Naive thymus-derived CD8-positive, alpha-beta T cell (primary cell): ENCODE data around the gene CAST. TPM values are rescaled to one million over a fixed set of nuclear protein-coding genes. Genes with fewer than 3 reads are reported as not detected.

Experiments
- ATAC-seq, 2 donors: fragments of 150-1000 bp; cut with Tn5 transposase in 1 of 2; sonication (Bioruptor Pico), chemical (Tn5 transposase) in 1 of 2; 1 replicate in 1 of 2; 2 replicates in 1 of 2; pipeline ENCODE4 v1.10.0; 2021; ENCODE audit warnings: mild to moderate bottlenecking in 2 of 2, moderate library complexity in 2 of 2
- POLR2A ChIA-PET: fragments of 350-600 bp; sonication (Branson Sonifier 250); formaldehyde crosslinking; loops from one replicate; lab custom pipeline; 2021; ENCODE audit warnings: antibody characterized with exemption; lab: Charles Lee
- DNase-seq, 10 donors: peaks; one replicate each; pipeline versions ENCODE4 v3.0.0 to v3.0.0-alpha.2; 2020 to 2022
- H3K27ac Mint-ChIP-seq, 10 donors: one replicate each; pipeline ENCODE4 v1.8.0; 2020 to 2022; ENCODE audit warnings: mild to moderate bottlenecking in 10 of 10, mixed read lengths in 10 of 10, moderate library complexity in 4 of 10, inconsistent platforms in 1 of 10
- H3K27me3 Mint-ChIP-seq, 5 donors: one replicate each; pipeline ENCODE4 v1.8.0; 2021 to 2022; ENCODE audit warnings: mixed read lengths in 5 of 5
- H3K36me3 Mint-ChIP-seq, 3 donors: one replicate each; pipeline ENCODE4 v1.8.0; 2020 to 2022; ENCODE audit warnings: mixed read lengths in 3 of 3, mild to moderate bottlenecking in 2 of 3, inconsistent platforms in 1 of 3
- H3K4me1 Mint-ChIP-seq, 4 donors: one replicate each; pipeline ENCODE4 v1.8.0; 2021 to 2022; ENCODE audit warnings: mixed read lengths in 4 of 4
- H3K4me3 Mint-ChIP-seq, 10 donors: one replicate each; pipeline ENCODE4 v1.8.0; 2020 to 2022; ENCODE audit warnings: mild to moderate bottlenecking in 10 of 10, mixed read lengths in 10 of 10, moderate library complexity in 6 of 10, inconsistent platforms in 1 of 10
- H3K9me3 Mint-ChIP-seq, 9 donors: one replicate each; pipeline ENCODE4 v1.8.0; 2020 to 2022; ENCODE audit warnings: mixed read lengths in 9 of 9, mild to moderate bottlenecking in 3 of 9, inconsistent platforms in 1 of 9, moderate library complexity in 1 of 9
- polyA plus RNA-seq, 3 donors: library from polyadenylated mRNA; unstranded; fragments of 300-500 nt; fragmentation: Illumina TruSeq; gene quantifications; one replicate each; pipeline ENCODE4 v1.2.3, GENCODE V29; 2021
- total RNA-seq, 8 experiments: library from RNA in 2 of 8; stranded (reverse) in 2 of 8; gene quantifications; one replicate each; pipeline ENCODE4 v1.2.3 and lab custom pipeline; 2021 to 2026

The CAST gene
- total and polyA plus RNA-seq, 5 experiments from 2014 or later, result 29.9 to 115 (median 42.2) TPM

DNA sequence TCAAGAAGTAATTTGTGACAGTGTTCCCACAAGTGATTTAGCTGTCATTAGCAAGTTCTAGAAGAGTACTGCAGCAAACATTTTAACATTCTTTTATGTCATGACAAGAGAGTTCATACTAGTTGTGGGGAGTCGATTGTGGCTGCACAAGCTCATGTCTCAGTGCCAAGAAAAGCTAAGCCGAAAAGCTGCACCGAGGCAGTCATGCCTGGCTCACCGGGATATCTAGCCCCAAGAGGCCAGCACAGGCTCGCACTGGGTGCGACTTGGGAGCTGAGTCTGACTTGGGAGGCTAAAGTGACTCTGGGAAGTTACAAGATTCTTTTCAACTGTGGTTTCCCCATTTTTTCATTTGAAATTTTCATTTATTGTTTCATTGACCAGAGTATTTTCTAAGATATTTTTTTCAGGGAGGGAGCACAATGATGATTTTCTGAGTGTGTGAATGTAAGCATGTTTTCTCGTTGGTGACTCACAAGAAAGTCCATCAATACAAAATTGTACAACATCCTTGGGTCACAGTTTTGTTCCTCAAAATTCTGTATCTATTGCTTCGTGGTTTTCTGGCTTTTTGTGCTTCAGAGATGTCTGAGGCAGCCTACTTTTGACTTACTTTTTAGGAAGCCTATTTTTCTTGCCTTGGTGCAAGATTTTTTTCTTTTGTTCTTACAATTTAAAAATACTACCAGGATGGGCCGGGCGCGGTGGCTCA is 18.7 kb downstream of the CAST start:
- DNase-seq (no peak), ATAC-seq (no peak)
- Mint-ChIP-seq H3K4me1 (peaks cover 3 to 34% (median 10%) of the 10 kb centered on the region in 4 donors), H3K36me3 (peaks cover 0 to 44% (median 13%) of the 10 kb centered on the region in 3 donors), H3K4me3 (no peak overlapping the region), H3K9me3 (no peaks in the 10 kb centered on the region), H3K27me3 (no peaks in the 10 kb centered on the region), H3K27ac (no peak overlapping the region)
- POLR2A ChIA-PET, result no interaction called here

DNA sequence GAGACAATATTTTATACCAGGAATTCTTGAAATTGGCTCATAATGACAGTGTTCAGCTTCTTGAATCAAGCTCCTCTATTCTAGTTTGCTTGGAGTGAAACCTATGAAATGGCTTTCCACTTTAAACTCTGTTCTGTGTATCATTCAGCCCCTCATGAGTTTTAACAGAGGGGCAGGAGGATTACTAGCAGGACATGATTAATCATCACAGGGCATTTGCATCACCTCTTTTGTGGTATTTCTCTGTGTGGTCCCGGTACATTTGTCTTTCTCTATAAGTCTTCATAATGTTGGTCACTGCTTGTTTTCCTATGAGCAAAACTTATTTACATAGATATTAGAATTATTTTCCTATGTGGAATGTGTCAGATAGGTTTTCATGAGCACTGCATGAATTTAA is 21.2 kb downstream of the CAST start:
- peaks cover 13 to 51% (median 22%) of the 10 kb centered on the region in 4 donors for H3K4me1 Mint-ChIP-seq
- H3K27me3 Mint-ChIP-seq, result no peaks in the 10 kb centered on the region
- no peak overlapping the region for H3K4me3 Mint-ChIP-seq
- no peaks in the 10 kb centered on the region for H3K9me3 Mint-ChIP-seq
- ATAC-seq, result no peak
- POLR2A ChIA-PET, result no interaction called here
- H3K27ac Mint-ChIP-seq, result peak overlapping the region in 2 of 10 donors; percentile 5
- no peak for DNase-seq
- H3K36me3 Mint-ChIP-seq, result peaks cover 0 to 25% (median 12%) of the 10 kb centered on the region in 3 donors

DNA sequence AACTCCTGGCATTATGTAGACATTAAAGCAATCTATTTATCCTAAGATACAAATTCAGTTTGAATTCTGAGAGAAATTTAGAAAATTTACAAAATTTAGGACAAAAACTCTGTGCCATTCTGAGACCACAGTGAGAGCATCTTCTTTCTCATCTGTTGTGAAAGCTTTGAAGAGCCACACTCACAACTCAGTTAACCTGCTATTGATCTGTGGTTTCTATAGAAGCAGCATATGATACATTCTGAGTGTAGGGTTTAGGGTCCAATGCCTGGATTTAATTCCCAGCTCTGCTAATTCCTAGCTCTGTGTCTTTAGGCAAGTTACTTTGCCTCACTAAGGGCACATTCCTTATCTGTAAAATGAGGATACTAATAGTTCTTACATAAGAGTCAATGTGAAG is 21.6 kb downstream of the CAST start:
- POLR2A ChIA-PET, result interaction anchor here (0.7 kb wide), 1 partner anchor 51 kb away, joined by 3 read pairs; no protein-coding TSS in a partner anchor
- no peak overlapping the region for H3K4me3 Mint-ChIP-seq

DNA sequence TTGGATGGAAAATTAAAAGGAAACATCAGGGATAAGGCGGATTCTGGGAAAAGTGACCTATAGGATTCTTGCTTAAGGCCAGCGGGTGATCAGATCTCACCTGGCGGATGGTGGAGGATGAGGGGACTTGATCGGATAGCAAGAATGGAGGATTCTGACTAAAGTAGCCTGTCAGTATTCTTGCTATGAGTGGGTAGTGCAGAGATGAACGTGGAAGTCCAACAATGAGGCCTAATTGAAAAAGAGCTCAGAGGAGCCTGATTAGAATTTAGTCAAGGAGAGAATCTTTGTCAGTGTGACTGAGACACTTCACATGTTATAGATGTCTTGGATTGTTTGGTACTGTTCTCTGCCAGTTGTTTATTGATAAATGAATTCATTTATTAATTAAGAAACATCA is 24.9 kb downstream of the CAST start:
- DNase-seq (no peak), ATAC-seq (no peak)
- POLR2A ChIA-PET, result interaction anchor here (0.6 kb wide), 1 partner anchor 44 kb away, joined by 3 read pairs; no protein-coding TSS in a partner anchor
- no peaks in the 10 kb centered on the region for H3K27me3 Mint-ChIP-seq
- H3K4me1 Mint-ChIP-seq, result peaks cover 10 to 46% (median 22%) of the 10 kb centered on the region in 4 donors
- peak overlapping the region in 6 of 10 donors; percentile 2 to 49 (median 27) for H3K27ac Mint-ChIP-seq
- H3K4me3 Mint-ChIP-seq, result no peak overlapping the region
- H3K36me3 Mint-ChIP-seq, result peaks cover 0 to 12% (median 4%) of the 10 kb centered on the region in 3 donors
- H3K9me3 Mint-ChIP-seq, result no peaks in the 10 kb centered on the region

More for the DNA sequence above, 21.6 kb downstream of the CAST start:
- Mint-ChIP-seq H3K27me3 (no peaks in the 10 kb centered on the region), H3K9me3 (no peaks in the 10 kb centered on the region), H3K4me1 (peaks cover 13 to 51% (median 22%) of the 10 kb centered on the region in 4 donors), H3K27ac (no peak overlapping the region), H3K36me3 (peaks cover 0 to 22% (median 12%) of the 10 kb centered on the region in 3 donors)
- DNase-seq (no peak), ATAC-seq (no peak)

DNA sequence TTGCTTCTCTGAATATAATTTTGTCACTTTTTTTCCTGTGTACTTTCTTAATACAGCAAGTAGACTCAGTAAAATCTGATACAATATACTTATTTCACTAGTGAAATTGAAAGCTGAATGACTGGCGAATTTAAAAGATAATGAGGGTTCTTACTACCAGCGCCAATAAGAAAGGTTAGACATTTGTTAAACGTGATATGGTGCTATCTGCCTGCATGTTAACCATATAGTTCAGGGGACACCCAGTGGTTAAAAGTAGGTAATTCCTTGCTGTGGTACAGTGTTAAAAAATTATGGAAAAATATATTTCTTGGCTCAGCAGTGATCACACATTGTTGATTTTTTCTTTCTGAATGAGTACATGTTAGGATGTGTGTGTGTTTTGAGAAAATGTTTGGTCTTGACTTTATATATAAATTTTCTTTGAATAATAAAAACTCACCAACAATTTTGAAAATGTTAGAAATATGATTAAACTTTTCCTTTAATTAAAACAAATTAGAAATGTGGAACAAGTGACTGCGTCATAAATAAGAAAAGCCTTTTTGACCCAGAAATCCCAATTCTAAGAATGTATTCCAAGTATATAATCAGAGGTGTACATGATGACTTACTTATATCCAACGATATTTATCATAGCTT is 25.8 kb downstream of the CAST start:
- POLR2A ChIA-PET, result interaction anchor here (0.6 kb wide), 1 partner anchor 45 kb away, joined by 3 read pairs; no protein-coding TSS in a partner anchor
- no peak overlapping the region for H3K27ac Mint-ChIP-seq
- H3K4me3 Mint-ChIP-seq, result peak overlapping the region in 3 of 10 donors; percentile 11 to 32 (median 29)
- peak in 3 of 10 donors; percentile 25 to 34 (median 28) for DNase-seq
- peaks cover 0 to 10% (median 4%) of the 10 kb centered on the region in 3 donors for H3K36me3 Mint-ChIP-seq
- peak; percentile 81 to 83 for ATAC-seq
- H3K27me3 Mint-ChIP-seq, result no peaks in the 10 kb centered on the region
- H3K9me3 Mint-ChIP-seq, result no peaks in the 10 kb centered on the region
- peaks cover 11 to 38% (median 15%) of the 10 kb centered on the region in 4 donors for H3K4me1 Mint-ChIP-seq

DNA sequence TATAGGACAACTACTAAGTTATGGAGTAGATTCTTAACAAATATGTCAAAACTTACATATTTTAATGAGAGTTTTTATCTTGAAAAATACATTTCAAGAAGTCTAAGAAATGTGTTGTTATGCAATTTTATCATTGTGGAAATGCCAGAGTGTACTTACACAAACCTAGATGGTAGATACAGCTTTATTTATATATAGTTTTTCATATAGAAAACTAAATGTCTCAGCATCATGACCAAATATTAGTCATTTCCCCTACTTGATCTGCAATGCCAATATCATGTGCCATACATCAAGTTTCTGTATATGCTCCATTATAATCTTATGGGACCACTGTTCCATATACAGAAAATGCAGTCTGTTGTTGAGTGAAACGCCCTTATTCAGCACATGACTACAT is 28.7 kb downstream of the CAST start:
- POLR2A ChIA-PET, result no interaction called here
- H3K27me3 Mint-ChIP-seq, result no peaks in the 10 kb centered on the region
- H3K36me3 Mint-ChIP-seq, result peaks cover 0 to 13% (median 3%) of the 10 kb centered on the region in 3 donors
- DNase-seq (no peak), ATAC-seq (no peak)
- no peaks in the 10 kb centered on the region for H3K9me3 Mint-ChIP-seq
- H3K27ac Mint-ChIP-seq, result no peak overlapping the region
- no peak overlapping the region for H3K4me3 Mint-ChIP-seq
- peaks cover 11 to 29% (median 13%) of the 10 kb centered on the region in 4 donors for H3K4me1 Mint-ChIP-seq

DNA sequence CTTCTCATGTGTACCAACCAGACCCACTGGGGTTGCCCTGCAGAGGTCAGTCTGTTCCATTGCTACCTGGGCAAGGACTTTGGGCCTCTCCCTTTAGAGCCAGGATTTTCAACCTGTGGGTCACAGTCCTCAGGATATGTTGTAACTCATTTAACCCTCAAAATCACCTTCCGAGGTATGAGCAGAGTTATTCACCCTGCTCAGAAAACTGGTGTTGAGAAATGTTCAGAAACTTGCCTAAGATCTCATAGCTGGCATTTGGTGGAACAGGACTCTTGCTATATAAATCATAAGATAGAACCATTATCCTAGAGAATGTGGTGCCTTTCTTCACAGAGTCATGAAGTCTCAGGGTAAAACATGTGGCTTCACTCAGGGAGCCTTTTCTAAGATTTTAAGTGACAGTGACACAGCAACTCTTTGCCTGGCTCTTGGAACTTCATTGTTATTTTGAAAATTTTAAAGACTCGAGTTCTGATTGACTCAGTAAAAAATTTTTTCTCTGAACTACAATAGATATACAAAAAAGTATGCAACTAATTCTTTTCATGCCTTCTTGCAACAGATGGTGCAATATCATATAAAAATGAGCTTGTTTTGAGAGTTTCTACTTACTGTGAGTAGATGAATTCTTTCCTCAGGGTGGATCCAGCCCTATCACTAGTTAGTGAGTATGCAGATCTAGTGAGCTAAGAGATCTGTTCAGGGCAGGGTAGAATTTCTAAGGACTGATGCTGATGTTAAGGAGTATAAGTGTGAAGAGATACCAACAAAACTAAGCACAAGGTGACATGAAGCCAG is 29.5 kb downstream of the CAST start:
- H3K27ac Mint-ChIP-seq, result no peak overlapping the region
- no peak for ATAC-seq
- DNase-seq, result no peak
- H3K27me3 Mint-ChIP-seq, result no peaks in the 10 kb centered on the region
- no peak overlapping the region for H3K4me3 Mint-ChIP-seq
- peaks cover 6 to 21% (median 6%) of the 10 kb centered on the region in 4 donors for H3K4me1 Mint-ChIP-seq
- peaks cover 0 to 14% (median 0%) of the 10 kb centered on the region in 3 donors for H3K36me3 Mint-ChIP-seq
- no peaks in the 10 kb centered on the region for H3K9me3 Mint-ChIP-seq
- POLR2A ChIA-PET, result interaction anchor here (1.0 kb wide), 1 partner anchor 29 kb away, joined by 6 read pairs; the partner anchor contains the start of gene CAST

DNA sequence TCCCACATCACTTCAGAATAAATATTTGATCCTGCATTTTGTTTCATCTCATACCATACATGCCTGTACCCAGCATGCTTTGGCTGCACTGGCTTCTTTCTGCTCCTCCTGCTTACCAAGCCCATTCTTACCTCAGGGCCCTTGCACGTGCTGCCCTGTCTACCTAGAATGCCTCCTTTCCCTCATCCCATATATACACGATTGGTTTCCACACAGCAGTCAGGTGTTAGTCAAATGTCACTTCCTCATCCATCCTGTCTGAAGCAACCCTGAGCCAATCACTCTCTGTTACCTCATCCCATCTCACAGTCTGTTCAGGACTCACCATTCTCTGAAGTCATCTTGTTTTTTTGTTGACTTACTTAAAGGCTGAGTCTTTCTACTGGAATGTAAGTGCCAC is 30.3 kb downstream of the CAST start:
- POLR2A ChIA-PET, result interaction anchor here (1.0 kb wide), 1 partner anchor 30 kb away, joined by 6 read pairs; the partner anchor contains the start of gene CAST
- Mint-ChIP-seq H3K27ac (no peak overlapping the region), H3K27me3 (no peaks in the 10 kb centered on the region)

DNA sequence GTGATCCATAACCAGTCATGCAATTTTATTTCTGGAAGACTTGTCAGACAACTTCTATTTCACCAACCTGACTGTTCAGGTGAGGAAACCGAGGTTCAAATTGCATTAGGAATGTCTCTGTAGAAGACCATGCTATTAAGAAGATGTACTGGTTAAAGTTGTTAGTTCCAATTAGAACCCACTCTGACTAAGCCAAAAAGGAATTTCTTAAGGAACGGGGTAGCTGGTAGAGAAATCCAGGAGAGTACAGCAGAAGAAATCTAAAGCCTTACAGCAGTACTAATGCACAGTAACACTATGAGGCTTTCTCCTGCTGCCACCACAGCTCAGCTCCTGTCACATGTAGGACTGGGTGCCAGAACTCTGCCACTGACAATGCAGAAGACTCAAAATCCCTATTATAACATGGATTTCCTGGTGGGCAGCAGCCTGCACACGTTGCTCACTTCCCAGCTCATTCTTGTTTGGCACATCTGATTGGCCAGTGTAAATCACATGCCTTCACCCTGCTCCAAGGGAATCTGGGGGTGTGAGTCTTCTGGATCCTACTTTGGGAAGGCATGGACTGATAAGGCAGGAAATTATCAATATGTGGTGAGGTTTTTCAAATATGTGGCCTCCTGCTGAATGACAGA is 37.1 kb downstream of the CAST start:
- ATAC-seq (no peak), DNase-seq (no peak)
- H3K9me3 Mint-ChIP-seq, result no peaks in the 10 kb centered on the region
- no peaks in the 10 kb centered on the region for H3K27me3 Mint-ChIP-seq
- POLR2A ChIA-PET, result no interaction called here
- H3K36me3 Mint-ChIP-seq, result peaks cover 0 to 20% (median 0%) of the 10 kb centered on the region in 3 donors
- H3K4me3 Mint-ChIP-seq, result peak overlapping the region in 1 of 10 donors; percentile 47
- H3K27ac Mint-ChIP-seq, result peak overlapping the region in 5 of 10 donors; percentile 18 to 87 (median 37)
- H3K4me1 Mint-ChIP-seq, result peaks cover 7 to 36% (median 20%) of the 10 kb centered on the region in 4 donors

More for the DNA sequence above, 30.3 kb downstream of the CAST start:
- no peak for ATAC-seq
- peaks cover 0 to 15% (median 2%) of the 10 kb centered on the region in 4 donors for H3K4me1 Mint-ChIP-seq
- peaks cover 0 to 18% (median 0%) of the 10 kb centered on the region in 3 donors for H3K36me3 Mint-ChIP-seq
- no peaks in the 10 kb centered on the region for H3K9me3 Mint-ChIP-seq
- no peak overlapping the region for H3K4me3 Mint-ChIP-seq
- no peak for DNase-seq

DNA sequence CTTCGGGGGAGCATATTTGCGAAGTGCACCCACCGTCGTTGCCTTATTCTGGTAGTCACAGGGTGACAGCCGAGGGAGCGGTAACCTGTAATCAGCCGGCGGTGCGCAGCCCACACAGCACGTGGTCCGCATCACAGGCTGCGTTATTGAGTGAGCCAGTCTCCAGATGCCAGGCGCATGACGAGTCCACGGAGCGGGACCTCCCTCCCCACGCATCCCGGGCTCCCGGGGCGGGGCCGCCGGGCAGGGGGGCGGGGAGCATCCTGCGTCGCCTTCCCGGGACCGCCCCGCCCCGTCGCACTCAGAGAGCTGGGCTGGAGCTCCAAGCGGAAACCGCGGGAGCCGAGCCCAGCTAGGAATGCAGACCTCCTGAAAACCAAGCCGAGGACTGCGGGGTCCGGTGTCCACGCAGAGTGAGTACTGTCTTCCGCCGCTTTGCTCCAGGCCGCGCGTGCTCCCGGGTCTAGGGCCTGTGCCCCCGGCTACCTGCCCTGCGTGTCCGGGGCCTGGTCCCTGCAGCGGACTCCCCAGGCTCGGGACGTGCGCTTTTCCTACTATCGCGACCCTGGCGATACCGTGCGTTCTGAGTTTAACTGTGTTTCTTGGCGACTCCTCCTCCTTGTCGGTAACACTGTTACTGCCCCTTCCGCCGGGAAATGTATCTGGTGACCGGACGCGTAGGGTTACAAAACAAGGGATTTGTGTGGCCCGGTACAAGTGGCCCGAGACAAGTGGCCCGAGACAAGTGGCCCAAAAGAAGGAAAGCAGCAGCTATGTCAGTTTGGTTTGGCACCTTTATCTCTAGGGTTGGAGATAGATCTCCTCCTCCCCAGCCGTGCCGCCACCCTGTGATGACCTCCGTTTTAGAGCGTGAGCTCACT is 40.6 kb downstream of the CAST start:
- Mint-ChIP-seq H3K4me1 (peaks cover 13 to 60% (median 37%) of the 10 kb centered on the region in 4 donors), H3K36me3 (peaks cover 0 to 7% (median 0%) of the 10 kb centered on the region in 3 donors), H3K27me3 (no peaks in the 10 kb centered on the region), H3K4me3 (peak overlapping the region; percentile 92 to 97 (median 94)), H3K9me3 (no peaks in the 10 kb centered on the region), H3K27ac (peak overlapping the region; percentile 87 to 99 (median 96))
- POLR2A ChIA-PET, result interaction anchor here (0.5 to 1.9 kb wide), 3 partner anchors 40 to 105 kb away, joined by 3 to 6 read pairs (median 3); partner anchors contain the start of genes CAST and ERAP1
- peak; percentile 60 to 88 (median 81) for DNase-seq
- ATAC-seq, result peak; percentile 85 to 89
